Measurements from ENCODE around the gene MAPK8.

Gene MAPK8

DNA sequence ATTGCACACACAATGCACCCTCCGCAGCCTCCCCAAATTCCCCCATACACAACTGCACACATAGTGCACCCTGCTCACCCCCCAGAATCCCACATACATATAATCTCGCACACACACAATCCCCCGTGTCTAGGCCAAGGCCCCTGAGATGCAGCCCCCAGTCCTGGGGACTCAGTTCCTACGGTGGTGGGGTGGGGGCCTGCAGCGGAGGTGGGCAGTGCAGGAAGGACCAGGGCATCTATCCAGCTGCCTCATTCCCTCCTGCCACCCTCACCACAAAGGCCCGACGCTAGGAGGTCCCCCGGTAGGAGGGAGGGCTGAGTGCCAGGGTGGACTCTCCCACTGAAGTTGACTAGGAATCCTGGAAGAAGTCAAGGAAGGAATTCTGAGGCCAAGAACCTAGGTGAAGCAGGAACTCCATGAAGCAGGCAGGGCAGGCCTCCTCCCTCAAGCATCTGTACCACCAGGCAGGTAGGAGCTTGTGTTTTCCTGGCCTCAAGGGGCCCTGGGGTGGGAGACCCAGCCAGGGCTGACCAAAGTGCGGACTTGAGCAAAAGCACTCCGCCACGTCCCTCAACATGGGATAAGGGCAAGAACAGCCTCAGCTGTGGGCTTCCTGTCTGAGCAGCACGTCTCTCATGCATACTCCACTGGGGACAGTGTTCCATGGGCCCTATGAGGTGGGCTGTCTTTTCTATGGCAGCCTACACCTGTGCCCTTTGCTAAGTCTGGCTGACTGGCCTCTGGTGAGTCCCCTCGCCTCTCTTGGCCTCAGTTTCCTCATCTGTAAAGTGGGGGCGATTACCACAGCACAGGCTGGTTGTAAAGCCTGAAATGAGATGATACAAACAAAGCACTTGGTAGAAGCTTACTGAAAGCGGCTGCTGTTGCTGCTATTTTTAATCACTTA is 145.7 kb downstream of the MAPK8 start:
- no peak for DNase-seq

GRCh38 chr10:48452879-48453412 is 146.5 kb downstream of the MAPK8 start:
- DNase-seq: no peak

GRCh38 chr10:48453451-48454301 is 147.2 kb downstream of the MAPK8 start:
- DNase-seq: no peak

- DNase-seq: no peak
Measured at GRCh38 chr10:48454302-48455054, 148.0 kb downstream of the MAPK8 start.

GRCh38 chr10:48455055-48455391 is 148.5 kb downstream of the MAPK8 start:
- no peak for DNase-seq

DNA sequence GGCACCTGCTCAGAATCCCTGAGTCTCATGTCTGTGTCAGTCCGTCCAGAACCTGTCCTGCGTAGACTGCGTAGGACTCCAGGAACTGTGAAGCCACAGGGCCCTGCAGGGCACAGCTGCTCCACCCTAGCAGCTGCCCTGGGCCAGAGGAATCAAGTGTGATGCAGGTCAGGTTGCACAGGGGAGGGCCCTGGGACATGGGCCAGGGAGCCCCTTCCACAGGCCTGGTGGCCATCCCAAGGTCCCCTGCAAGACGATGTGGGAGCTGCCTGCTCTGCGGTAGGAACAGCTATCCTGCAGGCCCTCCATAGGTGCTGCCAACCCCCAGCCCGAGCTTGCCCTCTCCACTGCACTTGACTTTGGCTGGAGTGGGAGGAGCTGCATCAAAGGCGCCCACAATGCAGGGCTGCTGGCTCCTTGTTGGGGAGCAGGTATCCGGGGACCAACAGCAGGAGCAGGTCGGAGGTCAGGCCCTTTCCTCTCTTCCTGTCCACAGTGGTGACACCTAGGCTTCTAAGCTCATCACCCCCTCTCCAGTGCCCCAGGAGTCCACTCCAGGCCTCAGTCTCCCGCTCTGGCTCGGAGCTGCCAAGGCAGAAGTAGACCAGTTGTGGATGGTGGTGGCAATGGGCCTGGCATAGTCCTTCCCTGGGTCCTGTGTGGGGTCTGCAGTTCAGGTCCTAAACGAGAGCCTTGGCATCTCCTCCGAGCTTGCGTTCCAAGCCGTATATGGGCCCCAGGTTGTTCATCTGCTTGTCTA is 149.1 kb downstream of the MAPK8 start:
- no peak for DNase-seq

DNA sequence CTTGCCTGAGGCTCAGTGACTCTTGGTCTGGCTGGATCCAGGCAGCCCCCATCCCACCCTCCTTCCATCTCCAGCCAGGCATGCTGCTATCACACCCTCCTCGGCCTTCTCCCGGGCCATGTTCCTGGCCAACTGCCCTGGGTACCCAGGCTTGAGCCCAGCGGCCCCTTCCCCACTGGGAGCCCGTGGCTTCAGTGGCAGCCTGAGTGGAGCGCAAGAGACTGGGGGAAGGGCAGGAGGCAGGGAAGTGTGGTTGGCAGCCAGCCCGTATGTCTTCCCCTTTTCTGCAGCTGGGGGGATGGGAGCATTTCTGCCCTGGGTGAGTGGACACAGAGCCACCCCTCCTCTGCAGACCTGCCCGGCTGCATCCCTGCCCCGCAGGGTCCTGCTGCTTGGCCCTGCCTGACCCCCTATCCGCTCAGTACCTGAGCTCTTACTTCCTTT is 149.9 kb downstream of the MAPK8 start:
- DNase-seq: no peak

DNA sequence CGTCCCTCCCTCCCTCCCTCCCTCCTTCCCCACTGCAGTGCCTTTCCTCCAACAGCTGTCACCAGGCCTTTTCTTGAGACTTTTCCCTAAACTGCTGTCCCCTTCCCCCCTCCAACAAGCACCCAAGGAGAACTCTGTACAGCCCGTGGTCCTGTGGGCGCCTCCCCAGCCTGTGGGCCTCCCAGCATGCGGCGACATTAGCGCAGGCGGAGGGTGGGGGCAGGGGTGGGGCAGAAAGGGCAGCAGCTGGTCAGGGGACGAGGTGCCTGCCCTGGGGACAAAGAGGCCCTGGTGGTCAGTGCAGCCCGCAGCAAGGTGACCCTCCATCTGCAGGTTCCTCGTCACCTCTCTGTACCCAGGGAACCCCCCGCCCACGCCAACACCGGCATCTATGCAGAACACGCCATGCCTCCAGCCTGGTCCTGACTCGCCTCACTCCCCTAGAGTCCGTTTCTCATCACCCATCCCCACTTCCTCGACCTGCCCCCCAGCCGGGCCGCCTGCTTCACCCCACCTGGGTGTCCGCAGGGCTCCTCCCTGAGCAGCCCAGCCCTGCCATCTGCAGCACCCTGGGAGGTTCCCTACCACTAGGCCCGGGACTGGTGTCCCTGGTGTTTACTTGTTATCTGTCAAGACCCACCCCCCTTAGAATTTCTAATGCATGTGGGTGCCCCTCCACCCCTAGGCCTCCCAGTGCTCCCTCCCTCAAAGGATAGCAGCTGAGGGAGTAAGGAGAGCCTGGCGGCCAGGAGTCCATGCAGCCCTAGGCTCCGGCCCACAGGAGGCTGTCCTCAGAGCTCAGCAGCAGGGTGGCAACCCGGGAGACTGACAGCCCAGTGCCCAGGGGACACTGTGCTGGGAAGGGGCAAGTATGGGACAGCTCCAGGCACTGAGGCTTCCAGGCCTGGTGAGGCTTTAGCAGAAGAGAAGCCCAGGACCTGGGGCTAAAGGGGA is 150.6 kb downstream of the MAPK8 start:
- DNase-seq: no peak

- DNase-seq: no peak
Measured at GRCh38 chr10:48457949-48458661, 151.6 kb downstream of the MAPK8 start.

DNA sequence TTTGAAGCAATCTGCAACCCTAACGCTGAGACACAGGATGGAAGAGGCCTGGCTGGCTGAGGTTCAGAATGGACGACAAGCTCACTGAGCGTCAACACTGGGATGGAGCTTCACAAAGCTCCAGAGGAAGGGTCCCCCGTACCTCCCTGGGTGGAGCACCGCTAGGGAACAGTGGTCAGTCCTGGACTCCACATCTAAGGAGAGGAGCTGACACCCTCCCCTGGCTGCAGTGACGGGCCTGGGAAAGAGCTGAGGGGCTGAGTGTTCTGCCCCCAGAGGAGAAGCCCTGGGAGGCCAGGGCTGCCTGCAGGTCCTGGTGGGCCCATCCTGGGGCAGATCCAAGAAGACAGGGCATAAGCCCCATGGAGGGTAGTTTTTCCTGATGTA is 152.2 kb downstream of the MAPK8 start:
- DNase-seq: no peak

GRCh38 chr10:48459270-48460150 is 153.0 kb downstream of the MAPK8 start:
- no peak for DNase-seq

DNA sequence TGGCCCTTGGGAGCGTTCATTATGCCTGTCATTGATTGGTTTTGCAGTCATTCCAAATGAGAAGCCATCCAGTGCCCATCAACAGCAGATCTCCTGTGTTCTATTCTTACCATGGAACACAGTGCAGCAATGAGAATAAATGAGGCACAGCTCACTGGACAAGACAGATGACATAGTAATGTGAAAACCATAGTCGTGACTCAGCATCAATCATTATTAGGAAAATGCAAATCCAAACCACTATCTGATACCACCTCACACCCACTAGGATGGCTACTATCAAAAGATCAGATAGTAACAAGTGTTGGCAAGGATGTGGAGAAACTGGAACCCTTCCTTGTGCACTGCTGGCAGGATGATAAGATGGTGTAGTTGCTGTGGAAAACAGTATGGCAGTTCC is 153.7 kb downstream of the MAPK8 start:
- no peak for DNase-seq

DNA sequence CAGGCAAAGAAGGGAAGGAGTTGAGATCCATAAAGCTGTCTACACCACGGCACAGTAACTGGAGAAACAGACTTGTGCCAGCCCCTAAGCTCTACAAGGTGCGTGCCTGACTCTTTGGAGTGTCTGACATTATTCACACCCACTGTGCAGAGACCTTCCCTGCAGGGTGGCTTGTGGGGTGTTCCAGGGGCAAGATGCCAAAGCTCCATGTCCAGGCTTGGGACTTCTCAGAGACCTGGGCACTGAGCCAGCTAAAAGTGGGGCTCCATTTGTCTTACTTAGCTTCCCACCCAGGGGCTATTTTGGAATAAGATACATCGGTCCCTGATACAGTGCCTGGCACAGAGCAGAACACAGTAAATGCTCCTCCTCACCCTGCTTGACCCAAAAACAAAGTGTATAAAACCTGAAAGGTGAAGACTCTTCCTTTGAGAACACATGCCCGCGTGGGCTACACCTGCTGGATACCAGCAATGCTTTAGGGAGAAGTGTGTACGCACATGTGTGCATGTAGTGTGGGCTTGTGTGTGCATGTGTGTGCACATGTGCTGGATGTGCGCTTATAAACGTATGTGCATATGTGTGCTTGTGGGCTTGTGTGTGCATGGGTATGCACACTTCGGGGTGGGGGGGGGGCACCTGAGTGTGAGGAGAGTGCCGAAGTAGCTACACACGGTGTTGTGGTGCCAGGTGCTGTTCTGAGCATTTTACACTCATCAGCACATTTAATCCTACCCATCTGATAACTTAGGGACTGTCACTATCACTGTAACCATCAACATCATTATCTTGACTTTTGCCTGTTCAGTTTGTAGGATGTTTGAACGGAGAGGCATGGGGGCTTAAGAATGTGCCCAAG is 155.4 kb downstream of the MAPK8 start:
- DNase-seq: no peak

DNA sequence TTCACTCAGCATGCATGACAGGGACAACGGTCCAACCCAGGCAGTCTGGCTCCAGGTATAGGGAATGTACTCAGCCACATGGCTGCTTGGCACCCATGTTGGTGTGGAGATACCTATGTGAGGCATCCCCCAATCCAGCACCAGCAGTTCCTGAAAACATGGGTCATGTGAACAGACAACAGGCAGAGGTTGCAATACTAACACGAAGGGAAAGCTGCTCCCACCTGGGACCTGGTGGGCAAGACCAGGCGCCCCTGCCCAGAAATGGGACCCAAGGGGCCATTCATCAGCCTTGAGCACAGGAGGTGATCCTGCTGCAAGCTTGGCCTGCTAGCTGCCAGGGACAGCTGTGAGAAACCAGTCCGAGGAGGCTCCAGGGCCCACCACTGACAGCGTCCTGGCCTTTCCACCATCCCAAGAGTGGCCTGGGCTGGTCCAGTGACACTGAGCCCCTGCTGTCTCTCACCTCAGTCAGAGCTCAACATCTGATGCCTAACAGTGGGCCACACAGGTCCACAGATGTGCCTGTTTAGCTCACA is 156.1 kb downstream of the MAPK8 start:
- DNase-seq: no peak

- DNase-seq: no peak
Measured at GRCh38 chr10:48463318-48464003, 157.0 kb downstream of the MAPK8 start.

DNA sequence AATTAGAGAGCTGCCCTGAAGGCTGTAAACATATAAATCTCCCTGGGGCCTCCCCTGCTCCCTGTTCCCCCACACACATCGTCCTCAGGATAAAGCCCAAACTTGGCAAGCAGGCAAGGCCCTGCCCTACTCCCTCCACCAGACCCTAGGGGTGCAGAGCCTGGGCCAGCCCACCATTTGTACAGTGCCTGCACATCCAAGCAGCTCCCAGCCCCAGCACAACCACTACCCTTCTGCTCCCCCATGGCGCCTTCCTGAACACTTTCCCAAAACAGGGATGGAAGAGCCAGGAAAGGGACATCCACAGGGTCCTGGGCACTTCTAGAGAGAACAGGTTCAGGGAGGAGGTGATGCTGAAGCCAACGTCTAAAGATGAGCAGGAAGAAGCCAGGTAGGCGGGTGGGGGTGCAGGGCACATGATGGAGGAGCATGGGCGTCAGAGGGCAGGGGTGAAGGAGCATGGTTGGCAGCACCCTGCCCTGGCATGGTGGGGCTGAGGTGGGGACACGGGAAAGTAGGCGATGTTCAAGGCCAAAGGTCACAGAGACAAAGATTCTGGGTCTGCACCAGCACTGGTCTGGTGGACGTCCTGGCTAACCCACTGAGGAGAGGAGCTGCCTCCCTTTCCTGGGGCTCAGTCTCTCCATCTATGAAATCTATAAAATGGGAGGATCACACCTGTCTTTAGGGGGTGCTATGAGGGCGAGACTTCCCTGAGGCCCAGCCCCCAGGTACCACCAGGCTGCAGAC is 157.8 kb downstream of the MAPK8 start:
- no peak for DNase-seq
